Stimulated activated memory B cell treated with anti-CD40 and anti-IgM and Interleukin-4, amounts not matched to agents 10 μg/mL and 1 μg/mL and 100 μg/mL, for 72 hours (primary cell): Measurements from ENCODE around the gene CARD19.
"Not testable (repeated sequence)": the region's sequence is repeated elsewhere in the genome, so short reads cannot be mapped to it uniquely, and the experiment has no call there.

Experiments used
- ATAC-seq: fragments of 150-1000 bp; cut with Tn5 transposase; 2 replicates; pipeline ENCODE4 v1.10.0; 2021
- H3K27ac Mint-ChIP-seq: one replicate; pipeline ENCODE4 v1.8.0; 2022; ENCODE audit warnings: mild to moderate bottlenecking, mixed read lengths
- H3K27me3 Mint-ChIP-seq: one replicate; pipeline ENCODE4 v1.8.0; 2022; ENCODE audit warnings: mixed read lengths
- H3K36me3 Mint-ChIP-seq: one replicate; pipeline ENCODE4 v1.8.0; 2022; ENCODE audit warnings: mixed read lengths
- H3K4me1 Mint-ChIP-seq: one replicate; pipeline ENCODE4 v1.8.0; 2022; ENCODE audit warnings: mixed read lengths
- H3K4me3 Mint-ChIP-seq: one replicate; pipeline ENCODE4 v1.8.0; 2022; ENCODE audit warnings: mild to moderate bottlenecking, moderate library complexity, mixed read lengths
- H3K9me3 Mint-ChIP-seq: one replicate; pipeline ENCODE4 v1.8.0; 2022; ENCODE audit warnings: mixed read lengths

CARD19 gene

DNA sequence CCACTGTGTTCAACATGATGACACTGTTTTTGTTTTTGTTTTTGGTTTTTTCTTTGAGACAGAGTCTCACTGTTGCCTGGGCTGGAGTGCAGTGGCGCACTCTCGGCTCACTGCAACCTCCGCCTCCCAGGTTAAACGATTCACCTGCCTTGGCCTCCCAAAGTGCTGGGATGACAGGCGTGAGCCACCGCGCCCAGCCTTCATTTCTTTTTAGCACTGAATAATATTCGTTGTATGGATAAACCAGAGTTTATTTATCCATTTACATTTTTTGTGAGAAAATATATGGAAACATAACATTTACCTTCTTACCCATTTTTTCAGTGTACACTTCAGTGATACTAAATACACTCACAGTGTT is 4.2 kb downstream of the CARD19 start:
- H3K4me1 Mint-ChIP-seq, result peaks cover 20% of the 10 kb centered on the region
- H3K36me3 Mint-ChIP-seq, result peaks cover 25% of the 10 kb centered on the region
- H3K9me3 Mint-ChIP-seq, result peaks cover 6% of the 10 kb centered on the region
- H3K4me3 Mint-ChIP-seq, result no peak overlapping the region
- no peak for ATAC-seq
- H3K27ac Mint-ChIP-seq, result no peak overlapping the region
- H3K27me3 Mint-ChIP-seq, result no peaks in the 10 kb centered on the region

DNA sequence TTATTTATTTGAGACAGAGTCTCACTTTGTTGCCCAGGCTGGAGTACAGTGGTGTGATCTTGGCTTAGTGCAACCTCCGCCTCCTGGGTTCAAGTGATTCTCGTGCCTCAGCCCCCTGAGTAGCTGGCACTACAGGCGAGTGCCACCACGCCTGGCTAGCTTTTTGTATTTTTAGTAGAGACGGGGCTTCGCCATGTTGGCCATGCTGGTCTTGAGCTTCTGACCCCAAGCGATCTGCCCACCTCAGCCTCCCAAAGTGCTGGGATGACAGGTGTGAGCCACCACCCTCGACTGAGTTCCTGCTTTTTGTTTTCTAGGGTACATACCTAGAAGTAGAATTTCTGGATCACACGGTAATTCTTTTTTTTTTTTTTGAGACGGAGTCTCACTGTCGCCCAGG is 5.1 kb downstream of the CARD19 start:
- H3K27me3 Mint-ChIP-seq, H3K9me3 Mint-ChIP-seq, ATAC-seq, H3K4me3 Mint-ChIP-seq, H3K27ac Mint-ChIP-seq: not testable (repeated sequence)
- H3K36me3 Mint-ChIP-seq, result peaks cover 25% of the 10 kb centered on the region
- H3K4me1 Mint-ChIP-seq, result peaks cover 28% of the 10 kb centered on the region

DNA sequence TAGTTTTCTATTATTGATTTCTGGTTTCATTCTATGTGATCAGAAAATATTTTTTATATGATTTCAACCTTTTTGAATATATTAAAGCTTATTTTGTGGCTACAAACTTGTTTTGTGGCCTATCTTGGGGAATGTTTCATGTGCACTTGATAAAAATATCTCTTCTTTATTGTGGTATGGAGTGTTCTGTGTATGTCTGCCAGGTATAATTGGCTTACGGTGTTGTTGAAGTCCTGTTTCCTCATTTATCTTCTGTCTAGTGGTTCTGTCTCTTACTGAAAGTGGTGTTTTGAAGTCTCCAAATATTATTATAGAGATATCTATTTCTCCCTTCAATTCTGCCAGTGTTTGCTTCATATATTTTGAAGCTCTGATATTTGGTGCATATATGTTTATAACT is 9.6 kb downstream of the CARD19 start:
- Mint-ChIP-seq H3K36me3 (peaks cover 32% of the 10 kb centered on the region), H3K9me3 (peaks cover 6% of the 10 kb centered on the region), H3K27me3 (no peaks in the 10 kb centered on the region), H3K27ac (no peak overlapping the region), H3K4me1 (peaks cover 44% of the 10 kb centered on the region), H3K4me3 (no peak overlapping the region)
- ATAC-seq, result no peak

DNA sequence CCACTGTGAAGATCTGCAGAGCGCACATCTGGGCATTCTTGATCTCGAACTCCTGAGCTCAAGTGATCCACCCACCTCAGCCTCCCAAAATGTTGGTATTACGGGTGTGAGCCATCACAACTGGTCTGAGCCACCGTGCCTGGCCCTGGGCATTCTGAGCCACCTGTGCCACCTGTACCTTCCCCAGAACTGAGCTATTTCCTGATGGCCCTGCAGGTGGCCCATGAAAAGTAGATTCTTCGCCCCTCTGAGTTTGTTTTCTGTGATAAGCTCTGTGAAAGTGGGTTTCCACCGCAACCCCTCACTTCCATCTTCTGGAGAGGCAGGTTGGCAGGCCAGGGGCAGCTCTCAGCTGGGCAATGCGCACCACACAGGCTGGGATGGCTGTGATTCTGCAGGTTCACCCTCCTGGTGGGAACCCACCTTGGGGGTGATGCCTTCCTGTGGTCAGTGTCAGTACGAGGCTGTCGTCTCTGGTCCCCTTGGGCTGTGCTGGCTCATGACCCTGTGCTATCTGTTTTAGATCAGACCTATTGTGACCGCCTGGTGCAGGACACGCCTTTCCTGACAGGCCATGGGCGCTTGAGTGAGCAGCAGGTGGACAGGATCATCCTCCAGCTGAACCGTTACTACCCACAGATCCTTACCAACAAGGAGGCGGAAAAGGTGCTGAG is 11.3 kb downstream of the CARD19 start:
- H3K4me1 Mint-ChIP-seq, result peaks cover 59% of the 10 kb centered on the region

DNA sequence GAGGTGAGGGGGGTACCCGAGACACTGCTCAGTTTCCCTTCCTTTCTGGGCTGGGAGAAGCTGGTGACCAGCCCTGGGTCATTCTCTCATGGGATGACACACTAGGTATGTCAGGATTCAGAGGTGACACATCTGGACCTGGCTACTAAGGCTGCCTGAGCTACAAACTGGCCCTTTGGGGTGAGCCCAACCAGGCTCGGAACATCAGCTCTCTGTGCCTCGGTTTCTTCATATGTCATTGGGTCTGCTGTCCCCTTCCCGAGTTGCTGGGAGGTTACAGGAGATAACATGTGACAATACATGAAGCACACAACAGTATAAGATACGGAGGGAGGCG is 11.8 kb downstream of the CARD19 start:
- Mint-ChIP-seq H3K36me3 (peaks cover 44% of the 10 kb centered on the region), H3K4me1 (peaks cover 61% of the 10 kb centered on the region), H3K27ac (peak overlapping the region; percentile 71), H3K9me3 (peaks cover 6% of the 10 kb centered on the region), H3K4me3 (no peak overlapping the region), H3K27me3 (no peaks in the 10 kb centered on the region)
- ATAC-seq, result no peak

More for the DNA sequence above, 11.3 kb downstream of the CARD19 start:
- peak overlapping the region; percentile 71 for H3K27ac Mint-ChIP-seq
- no peaks in the 10 kb centered on the region for H3K27me3 Mint-ChIP-seq
- H3K36me3 Mint-ChIP-seq, result peaks cover 39% of the 10 kb centered on the region
- no peak overlapping the region for H3K4me3 Mint-ChIP-seq
- ATAC-seq, result no peak
- H3K9me3 Mint-ChIP-seq, result peaks cover 6% of the 10 kb centered on the region

DNA sequence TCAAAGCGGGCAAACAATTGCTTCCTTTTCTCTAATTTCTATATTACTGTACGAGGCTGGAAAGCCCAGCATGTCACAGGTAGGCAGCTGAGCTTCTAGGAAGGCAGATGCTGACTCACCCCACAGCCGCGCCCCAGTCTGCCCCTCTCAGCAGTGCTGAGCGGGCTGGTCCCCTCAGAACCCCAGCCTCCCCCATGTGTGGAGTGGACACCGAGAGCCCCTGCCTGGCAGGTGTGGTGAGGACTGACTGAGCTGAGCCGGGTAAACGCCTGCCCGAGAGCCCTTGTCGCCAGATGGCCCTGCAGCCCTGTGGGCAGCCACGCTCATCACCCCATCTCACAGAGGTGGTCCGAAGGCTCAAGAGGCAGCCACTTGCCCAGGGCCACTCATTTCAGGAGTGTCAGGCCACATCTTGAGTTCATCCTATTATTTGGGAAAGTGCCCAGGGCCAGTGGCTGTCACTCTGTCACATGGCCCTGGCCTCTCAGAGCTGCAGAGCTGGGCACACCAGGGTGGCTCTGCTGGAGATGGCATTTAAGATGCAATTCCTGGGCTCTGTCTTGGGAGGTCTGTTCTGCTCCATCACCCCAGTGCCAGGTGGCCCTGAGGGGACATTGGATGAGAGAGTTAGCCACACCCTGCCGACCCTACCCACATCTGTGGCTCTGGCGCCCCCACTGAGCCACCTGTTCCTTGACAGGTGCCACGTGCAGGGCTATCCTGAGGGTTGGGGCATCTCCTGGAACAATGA is 12.4 kb downstream of the CARD19 start:
- Mint-ChIP-seq H3K4me3 (no peak overlapping the region), H3K9me3 (peaks cover 6% of the 10 kb centered on the region), H3K27me3 (no peaks in the 10 kb centered on the region), H3K4me1 (peaks cover 61% of the 10 kb centered on the region), H3K27ac (peak overlapping the region; percentile 71), H3K36me3 (peaks cover 49% of the 10 kb centered on the region)
- peak; percentile 82 for ATAC-seq

DNA sequence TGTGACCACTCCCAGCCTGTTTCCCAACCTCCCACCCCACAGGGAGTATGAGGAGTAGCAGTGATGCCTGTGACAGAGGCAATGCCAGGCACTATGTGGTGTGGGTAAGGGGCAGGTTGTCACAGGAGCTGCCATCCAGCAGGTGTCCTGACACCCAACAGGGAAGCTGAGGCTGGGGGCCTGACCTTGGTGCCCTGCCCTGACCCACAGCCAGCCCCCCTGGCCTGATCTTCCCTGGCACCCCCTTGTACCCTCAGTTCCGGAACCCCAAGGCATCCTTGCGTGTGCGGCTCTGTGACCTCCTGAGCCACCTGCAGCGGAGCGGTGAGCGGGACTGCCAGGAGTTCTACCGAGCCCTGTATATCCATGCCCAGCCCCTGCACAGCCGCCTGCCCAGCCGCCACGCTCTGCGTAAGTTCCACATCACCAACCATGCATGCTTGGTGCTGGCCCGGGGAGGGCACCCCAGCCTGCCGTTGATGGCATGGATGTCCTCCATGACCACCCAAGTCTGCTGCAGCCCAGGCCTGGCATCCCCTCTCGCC is 14.4 kb downstream of the CARD19 start:
- no peak for ATAC-seq
- Mint-ChIP-seq H3K9me3 (no peaks in the 10 kb centered on the region), H3K4me3 (no peak overlapping the region), H3K4me1 (peaks cover 72% of the 10 kb centered on the region), H3K27ac (peak overlapping the region; percentile 64), H3K36me3 (peaks cover 33% of the 10 kb centered on the region), H3K27me3 (no peaks in the 10 kb centered on the region)

DNA sequence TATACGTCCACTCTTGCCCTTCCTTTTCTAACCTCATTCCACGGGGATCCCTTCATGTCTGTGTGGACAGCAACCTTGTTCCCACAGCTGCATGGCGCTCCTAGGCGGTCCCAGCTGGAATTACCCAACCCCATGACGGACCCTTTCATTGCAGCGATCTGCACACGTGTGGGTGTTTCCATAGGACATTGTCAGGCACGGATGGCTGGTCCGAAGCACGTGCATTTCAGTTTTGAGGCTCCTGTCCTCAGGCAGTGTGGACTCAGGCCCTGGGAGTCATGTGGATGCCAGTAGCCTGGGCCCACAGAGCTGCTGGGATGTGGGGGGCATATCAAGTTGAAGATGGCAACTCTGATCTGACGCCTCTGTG is 15.0 kb downstream of the CARD19 start:
- peaks cover 33% of the 10 kb centered on the region for H3K36me3 Mint-ChIP-seq
- ATAC-seq, result no peak
- peaks cover 66% of the 10 kb centered on the region for H3K4me1 Mint-ChIP-seq
- H3K4me3 Mint-ChIP-seq, result no peak overlapping the region
- no peaks in the 10 kb centered on the region for H3K27me3 Mint-ChIP-seq
- H3K9me3 Mint-ChIP-seq, result no peaks in the 10 kb centered on the region
- H3K27ac Mint-ChIP-seq, result peak overlapping the region; percentile 64

DNA sequence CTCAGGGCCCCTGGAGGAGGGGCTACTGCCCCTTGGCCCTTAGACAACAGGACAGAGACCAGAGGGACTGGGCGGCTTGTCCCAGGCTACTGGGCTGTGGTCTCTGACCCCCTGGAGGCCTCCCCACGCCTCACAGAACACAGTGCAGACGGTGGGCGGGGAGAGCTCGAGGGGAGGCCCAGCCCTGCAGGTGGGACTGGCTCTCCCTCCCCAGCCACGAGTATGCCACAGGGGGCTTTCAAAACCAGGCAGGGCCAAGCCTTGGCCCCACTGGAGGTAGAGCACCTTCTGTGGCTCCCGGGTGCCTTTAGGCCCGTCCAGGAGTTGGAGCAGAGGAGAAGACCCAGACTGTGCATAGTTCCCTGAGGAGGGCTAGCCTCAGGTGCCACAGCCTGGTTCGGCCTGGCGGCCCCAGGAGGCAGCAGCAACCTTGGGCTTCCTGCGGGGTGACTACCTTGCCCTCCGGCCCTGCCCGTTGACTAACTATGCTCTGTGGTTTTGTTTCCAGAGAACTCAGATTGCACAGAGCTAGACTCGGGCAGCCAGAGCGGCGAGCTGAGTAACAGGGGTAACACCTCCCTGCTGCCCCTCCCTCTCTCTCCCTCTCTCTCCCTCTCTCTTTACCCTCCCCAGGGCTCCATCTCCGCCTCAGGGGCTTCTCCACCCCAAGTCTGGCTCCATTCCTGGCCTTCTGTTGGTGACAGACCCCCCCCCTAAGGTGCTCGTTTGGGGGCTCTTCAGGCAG is 15.5 kb downstream of the CARD19 start:
- ATAC-seq, result peak; percentile 66
- Mint-ChIP-seq H3K27me3 (no peaks in the 10 kb centered on the region), H3K4me1 (peaks cover 63% of the 10 kb centered on the region), H3K27ac (peak overlapping the region; percentile 64), H3K36me3 (peaks cover 33% of the 10 kb centered on the region), H3K4me3 (no peak overlapping the region), H3K9me3 (no peaks in the 10 kb centered on the region)

DNA sequence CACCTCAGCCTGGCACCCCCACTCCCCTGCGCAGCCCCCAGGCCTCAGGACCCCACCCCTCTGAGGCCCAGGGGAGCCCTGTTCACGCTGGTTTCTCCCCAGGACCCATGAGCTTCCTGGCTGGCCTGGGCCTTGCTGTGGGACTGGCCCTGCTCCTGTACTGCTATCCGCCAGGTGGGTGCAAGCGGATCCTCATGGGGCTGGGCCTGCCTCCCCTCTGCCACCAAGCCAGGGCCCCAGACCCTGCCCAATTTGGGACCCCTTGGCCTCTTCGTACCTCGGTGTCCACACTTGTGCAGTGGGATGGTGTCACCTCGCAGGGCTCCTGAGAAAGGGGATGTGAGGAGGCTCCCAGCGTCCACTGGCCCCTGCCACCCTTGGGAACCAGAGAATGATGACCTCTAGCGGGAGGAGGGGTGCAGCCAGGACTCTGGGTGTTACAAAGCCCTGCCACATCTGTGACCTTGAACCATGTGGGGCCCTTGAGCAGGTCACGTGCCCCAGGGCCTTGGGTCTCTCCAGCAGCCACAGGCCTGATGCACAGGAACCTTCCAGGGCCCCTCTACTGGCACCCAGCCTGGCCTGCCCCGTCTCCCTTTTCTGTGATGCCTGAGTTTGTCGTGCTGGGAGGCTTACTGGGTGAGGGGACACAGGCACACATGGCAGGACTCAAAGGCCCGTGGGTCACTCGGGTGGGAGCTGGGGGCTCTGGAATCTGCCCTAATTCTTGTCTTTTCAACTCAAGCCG is 16.3 kb downstream of the CARD19 start:
- no peak overlapping the region for H3K4me3 Mint-ChIP-seq
- ATAC-seq, result no peak
- no peaks in the 10 kb centered on the region for H3K9me3 Mint-ChIP-seq
- H3K36me3 Mint-ChIP-seq, result peaks cover 33% of the 10 kb centered on the region
- peaks cover 56% of the 10 kb centered on the region for H3K4me1 Mint-ChIP-seq
- H3K27ac Mint-ChIP-seq, result peak overlapping the region; percentile 64
- H3K27me3 Mint-ChIP-seq, result no peaks in the 10 kb centered on the region

DNA sequence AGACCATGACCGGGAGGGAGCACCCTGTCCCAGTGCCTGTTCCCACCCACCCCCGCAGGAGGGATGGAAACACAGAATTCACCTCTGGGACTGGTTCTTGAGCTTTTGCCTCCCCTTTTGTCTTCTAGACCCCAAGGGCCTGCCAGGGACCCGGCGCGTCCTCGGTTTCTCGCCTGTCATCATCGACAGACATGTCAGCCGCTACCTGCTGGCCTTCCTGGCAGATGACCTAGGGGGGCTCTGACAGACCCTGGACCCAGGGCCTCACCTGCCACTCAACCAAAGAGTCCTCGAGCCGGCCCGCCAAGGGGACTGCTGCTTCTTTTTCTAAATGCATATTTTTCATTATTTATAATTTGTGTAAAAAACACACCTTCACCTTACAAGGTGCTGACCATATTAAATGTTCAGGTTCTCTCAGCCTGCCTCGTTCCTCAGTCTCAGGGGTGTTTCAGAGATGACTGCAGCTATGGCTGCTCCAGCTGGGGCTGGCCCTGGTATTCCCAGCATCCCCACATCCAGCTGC is 16.9 kb downstream of the CARD19 start:
- no peak for ATAC-seq
- Mint-ChIP-seq H3K4me3 (no peak overlapping the region), H3K27ac (peak overlapping the region; percentile 64)

DNA sequence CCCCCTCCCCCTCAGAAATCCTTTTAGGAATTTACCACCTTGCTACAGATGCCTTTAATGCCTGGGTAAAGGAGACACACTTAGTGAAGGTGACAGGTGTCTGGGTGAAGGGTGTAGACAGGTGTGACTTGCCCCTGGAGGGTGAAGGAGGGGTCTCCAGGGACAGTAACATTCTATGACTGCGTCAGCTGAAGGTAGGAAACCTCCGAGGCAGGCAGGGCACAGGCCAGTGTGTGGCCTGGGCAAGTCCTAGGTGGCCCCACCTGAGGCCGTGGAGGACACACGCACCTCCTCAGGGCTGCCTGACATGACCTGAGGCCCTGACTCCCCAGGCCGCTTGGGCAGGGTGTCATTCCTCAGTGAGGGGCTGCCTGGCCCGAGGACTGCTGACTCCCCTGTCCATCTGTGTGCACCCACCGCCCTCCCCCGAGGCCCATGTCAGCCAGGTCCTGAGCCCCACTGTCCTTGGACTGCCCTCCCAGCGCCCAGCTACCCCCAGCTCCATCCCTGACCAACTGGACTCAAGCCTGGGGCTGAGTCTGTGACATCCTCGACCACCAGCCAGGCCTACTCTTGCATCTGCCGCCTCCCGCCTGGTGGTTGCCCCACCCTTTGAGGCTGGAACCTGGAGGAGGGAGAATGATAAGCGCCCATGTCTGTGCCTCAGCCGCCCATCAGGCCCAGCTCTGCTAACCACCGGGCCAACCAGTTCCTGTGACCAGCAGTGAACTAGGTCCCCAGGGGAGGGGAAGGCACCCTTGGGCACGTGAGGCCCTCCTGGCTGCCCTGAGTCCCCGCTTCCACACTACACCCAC is 18.4 kb downstream of the CARD19 start:
- H3K4me3 Mint-ChIP-seq, result no peak overlapping the region
- H3K4me1 Mint-ChIP-seq, result peaks cover 38% of the 10 kb centered on the region
- H3K36me3 Mint-ChIP-seq, result peaks cover 28% of the 10 kb centered on the region
- H3K27ac Mint-ChIP-seq, result peak overlapping the region; percentile 64
- ATAC-seq, result no peak
- no peaks in the 10 kb centered on the region for H3K27me3 Mint-ChIP-seq
- H3K9me3 Mint-ChIP-seq, result no peaks in the 10 kb centered on the region

More for the DNA sequence above, 16.9 kb downstream of the CARD19 start:
- Mint-ChIP-seq H3K9me3 (no peaks in the 10 kb centered on the region), H3K4me1 (peaks cover 50% of the 10 kb centered on the region), H3K36me3 (peaks cover 33% of the 10 kb centered on the region), H3K27me3 (no peaks in the 10 kb centered on the region)

DNA sequence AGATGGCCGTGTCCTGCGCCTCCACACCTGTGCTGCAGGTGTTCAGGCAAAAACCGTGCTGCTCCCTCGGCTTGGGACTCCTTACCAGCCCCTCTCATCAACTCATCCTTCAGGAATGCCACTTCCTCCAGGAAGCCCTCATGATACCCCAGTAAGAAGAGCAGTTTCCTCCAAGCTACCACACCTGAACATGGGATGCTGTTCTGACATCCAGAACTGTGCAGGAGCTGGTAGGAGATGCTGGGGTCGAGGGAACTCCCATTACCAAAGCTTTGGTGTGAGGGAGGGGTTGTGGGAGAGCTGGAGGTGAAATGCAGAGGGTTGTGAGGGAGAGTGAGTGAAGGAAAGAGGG is 18.9 kb downstream of the CARD19 start:
- peak overlapping the region; percentile 64 for H3K27ac Mint-ChIP-seq

DNA sequence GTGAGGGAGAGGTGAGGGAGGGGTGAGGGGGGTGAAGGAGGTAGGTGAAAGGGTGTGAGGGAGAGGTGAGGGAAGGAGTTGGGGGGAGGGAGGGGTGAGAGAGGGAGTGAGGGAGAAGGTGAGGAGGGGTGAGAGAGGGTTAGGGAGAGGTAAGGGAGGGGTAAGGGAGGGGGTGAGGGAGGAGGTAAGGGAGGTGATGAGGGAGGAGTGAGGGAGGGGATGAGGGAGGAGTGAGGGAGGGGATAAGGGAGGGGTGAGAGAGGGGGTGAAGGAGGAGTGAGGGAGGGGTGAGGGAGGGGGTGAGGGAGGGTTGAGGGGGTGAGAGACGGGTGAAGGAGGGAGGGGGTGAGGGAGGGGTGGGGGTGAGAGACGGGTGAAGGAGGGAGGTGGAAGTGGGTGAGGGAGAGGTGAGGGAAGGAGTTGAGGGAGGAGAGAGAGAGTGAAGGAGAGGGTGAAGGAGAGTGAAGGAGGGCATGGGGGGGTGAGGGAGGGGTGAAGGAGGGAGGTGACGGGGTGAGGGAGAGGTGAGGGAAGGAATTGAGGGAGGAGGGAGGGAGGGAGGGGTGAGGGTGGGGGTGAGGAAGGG is 19.6 kb downstream of the CARD19 start:
- H3K9me3 Mint-ChIP-seq, result no peaks in the 10 kb centered on the region
- H3K36me3 Mint-ChIP-seq, result peaks cover 27% of the 10 kb centered on the region
- peaks cover 44% of the 10 kb centered on the region for H3K4me1 Mint-ChIP-seq
- no peak overlapping the region for H3K4me3 Mint-ChIP-seq
- no peaks in the 10 kb centered on the region for H3K27me3 Mint-ChIP-seq
- H3K27ac Mint-ChIP-seq, result peak overlapping the region; percentile 64
- ATAC-seq, result no peak

More for the DNA sequence above, 18.9 kb downstream of the CARD19 start:
- H3K9me3 Mint-ChIP-seq, result no peaks in the 10 kb centered on the region
- ATAC-seq, result no peak
- no peaks in the 10 kb centered on the region for H3K27me3 Mint-ChIP-seq
- no peak overlapping the region for H3K4me3 Mint-ChIP-seq
- H3K36me3 Mint-ChIP-seq, result peaks cover 28% of the 10 kb centered on the region
- H3K4me1 Mint-ChIP-seq, result peaks cover 43% of the 10 kb centered on the region
